ENCODE measurements around the gene ZFYVE9.
"Not testable (repeated sequence)": the region's sequence is repeated elsewhere in the genome, so short reads cannot be mapped to it uniquely, and the experiment has no call there.

Gene ZFYVE9

DNA sequence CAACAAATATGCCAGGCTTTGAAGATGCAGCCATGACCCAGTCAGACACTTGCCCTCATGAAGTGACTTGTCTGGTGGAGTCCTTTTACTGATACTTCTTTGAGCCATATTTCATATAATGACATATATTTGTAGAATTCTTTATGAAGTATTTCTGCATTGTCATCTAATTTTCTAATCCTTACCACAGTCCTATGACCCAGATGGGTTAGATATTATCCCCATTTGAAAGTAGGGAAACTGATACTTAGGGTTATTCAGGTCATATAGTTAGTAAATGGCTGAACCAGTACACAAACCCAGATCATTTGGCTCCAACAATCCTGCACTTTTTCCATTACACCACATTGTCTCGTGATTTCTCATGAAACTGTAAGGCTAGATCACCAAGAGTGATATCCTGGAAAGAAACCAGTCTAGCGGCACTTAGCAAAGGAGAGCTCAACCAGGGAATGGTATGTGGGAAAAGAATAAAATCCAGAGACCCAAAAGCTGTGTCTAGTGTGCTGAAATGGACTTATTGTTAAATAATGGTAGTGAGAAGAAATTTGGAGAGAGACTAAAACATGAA is 49.6 kb downstream of the ZFYVE9 start:
- DNase-seq = no peak

DNA sequence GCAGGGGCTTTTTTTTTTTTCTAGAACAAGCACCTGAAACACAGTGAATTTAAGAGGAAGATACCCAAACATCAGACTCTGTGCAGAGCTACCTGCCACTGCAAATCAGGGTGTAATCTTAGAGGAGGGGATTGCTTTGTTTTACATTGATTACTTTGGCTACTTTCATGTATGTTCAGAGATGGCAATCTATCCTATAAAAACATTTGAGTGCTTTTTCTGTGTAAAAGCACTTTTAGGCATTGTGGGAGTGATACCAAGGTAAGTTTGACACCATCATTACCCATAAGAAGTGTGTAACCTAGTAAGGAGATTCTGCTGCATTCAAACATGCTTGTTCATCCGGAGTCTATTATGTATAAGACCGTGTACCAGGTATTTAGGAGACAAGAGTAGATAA is 50.1 kb downstream of the ZFYVE9 start:
- no peak for DNase-seq

DNA sequence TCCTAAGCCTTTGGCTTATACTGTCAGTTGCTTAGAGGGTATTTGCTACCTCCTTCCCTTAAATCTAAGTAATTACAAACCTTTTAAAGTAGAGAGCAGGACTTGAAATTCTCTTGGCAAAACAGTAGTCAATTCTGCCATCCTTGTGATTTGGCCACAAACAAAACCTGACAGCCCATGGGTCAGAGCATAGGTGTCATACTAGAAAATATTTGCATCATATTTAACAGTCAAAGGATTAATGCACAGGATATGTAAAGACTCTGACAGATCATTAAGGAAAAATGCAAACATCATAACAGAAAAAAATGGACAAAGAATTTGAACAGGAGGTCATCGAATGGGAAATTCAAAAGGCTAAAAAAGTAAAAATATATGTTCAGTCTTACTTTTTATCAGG is 50.5 kb downstream of the ZFYVE9 start:
- no peak for DNase-seq

DNA sequence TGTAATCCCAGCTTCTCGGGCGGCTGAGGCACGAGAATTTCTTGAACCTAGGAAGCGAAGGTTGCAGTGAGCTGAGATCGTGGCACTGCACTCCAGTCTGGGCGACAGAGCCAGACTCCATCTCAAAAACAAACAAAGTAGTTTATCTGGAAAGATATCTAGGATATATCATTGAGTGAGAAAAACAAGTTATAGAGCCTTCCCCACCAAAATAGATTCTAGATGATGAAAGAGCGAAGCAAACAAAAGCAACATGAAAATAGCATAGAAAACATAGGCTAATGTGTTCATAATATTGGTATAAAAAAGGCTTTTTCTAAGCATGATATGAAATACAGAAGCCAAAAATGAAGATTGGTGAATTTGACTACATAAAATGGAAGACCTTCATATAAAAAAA is 52.1 kb downstream of the ZFYVE9 start:
- DNase-seq = no peak

DNA sequence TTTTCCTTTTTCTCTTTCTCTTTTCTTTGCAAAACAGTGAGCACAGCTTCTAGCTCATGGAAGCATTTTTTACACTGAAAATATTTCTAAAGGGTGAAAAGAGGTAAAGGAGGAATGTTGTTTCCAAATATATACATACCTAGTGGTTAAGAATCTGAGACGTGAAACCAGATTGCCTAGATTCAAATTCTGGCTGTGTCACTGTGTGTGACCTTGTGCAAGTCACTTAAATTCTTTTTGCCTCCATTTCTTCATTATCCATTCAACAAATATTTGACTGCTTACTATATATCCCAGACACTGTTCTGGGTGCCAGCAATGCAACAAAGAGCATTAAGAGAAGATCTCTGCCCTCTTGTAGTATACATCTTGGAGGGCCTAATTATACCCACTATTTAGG is 53.3 kb downstream of the ZFYVE9 start:
- no peak for DNase-seq

DNA sequence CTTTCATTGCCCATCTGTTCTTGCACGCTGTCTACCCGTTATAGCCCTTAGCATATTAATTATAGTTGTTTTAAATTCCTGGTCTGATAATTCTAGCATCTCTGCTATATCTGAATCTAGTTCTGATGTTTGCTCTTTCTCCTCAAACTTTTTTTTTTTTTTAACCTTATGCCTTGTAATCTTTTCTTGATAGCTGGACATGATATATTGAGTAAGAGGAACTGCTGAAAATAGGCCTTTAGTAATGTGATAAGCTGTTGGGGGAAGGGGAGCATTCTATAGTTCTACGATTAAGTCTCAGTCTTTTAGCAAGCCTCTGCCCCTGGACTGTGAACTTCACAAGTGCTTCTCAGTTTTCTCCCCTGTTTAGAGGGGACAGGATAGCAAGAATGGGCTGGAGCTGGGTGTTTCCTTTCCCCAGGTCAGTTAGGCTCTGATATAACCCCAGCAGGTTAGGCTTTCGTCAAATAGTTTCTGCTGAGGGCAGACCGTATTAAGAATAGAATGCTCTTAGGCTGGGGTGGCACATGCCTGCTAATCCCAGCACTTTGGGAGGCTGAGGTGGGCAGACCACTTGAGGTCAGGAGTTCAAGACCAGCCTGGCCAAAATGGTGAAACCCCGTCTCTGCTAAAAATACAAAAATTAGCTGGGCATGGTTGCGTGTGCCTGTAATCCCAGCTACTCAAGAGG is 62.2 kb downstream of the ZFYVE9 start:
- DNase-seq = no peak

DNA sequence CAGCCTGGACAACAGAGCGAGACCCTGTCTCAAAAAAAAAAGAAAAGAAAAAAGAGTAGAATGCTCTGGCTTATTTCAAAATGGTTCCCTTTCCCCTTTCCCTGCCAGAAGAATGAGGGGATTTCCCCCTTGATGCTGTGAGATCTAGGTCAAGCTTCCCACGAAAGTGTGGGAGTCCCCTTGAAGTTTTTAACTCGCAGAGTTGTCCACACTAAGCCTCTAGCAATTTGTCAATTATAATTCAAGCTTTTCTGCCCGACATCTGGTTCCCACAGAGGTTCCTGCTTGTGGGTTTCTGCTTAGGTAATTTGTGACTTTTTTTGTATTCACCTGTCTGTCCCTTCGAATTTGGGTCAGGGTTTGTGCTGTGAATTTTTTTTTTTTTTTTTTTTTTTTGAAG is 62.8 kb downstream of the ZFYVE9 start:
- DNase-seq = no peak

DNA sequence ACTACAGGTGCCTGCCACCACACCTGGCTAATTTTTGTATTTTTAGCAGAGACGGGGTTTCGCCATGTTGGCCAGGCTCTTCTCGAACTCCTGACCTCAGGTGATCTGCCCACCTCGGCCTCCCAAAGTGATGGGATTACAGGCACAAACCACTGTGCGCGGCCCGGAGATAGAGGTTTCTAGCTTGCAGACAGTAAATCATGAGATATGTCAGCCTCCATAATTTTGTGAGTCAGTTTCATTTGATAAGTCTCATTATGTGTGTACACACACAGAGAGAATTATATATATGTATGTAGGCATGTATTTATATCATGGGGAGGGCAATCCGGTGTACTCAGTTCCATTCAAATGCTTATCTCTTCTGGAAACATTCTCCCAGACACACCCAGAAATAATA is 64.8 kb downstream of the ZFYVE9 start:
- DNase-seq = not testable (repeated sequence)

DNA sequence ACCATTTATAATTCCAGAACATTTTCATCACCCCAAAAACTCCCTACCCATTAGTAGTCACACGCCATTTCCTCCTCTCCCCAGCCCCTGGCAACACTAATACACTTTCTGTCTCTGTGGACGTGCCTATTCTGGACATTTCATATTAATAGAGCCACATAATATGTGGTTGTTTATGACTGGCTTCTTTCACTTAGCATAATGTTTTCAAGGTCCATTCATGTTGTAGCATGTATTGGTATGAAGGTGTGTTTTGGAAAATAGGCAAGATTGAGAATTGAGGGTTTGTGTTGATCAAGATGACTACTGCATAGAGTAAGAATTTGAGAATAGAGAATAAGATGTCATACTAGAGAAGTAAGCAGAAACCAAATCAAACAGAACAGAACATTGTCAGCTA is 67.5 kb downstream of the ZFYVE9 start:
- DNase-seq = no peak

DNA sequence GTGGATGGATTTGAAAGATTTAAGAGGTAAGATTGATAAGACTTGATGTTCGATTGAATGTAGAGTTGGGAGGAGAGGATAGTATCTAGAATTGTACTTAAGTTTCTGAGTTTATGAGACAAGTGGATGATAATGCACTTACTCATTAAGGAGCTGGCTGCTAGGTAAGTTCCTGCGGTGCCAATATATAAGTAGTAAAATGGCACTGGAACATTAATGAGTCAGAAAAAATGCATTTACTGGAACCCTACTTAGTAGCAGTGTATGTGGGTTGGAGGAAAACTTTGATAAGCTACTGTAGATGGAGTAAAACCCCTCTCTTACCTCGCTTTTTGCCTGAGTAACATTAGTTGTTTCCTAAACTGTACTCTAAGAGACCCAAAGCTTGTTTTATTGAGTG is 68.2 kb downstream of the ZFYVE9 start:
- DNase-seq = no peak

DNA sequence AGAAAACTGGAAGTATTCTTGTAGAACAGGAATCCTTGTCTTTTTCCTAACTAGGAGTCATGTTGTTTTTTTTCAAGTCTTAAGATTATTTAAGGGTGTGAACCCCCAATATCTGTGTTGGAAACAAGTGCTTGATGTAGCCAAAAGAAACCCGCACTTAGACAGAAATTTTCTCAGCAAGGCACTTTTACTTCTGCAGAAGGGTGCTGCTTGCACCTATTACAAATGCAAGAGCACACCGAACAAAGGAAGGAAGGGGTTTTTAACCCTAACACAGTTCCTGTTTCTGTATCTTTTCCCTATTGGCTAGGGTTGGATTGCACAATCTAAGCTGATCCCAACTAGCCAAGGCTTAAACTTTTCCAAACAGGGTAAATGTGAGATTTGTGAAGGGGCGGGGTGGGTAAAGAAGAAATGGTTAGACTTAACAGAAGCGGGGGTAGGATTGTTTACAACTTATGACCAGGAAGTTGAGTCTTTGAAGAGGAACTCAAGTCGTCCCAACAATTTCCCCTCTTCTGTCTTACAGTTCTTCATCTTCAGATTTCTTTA is 75.1 kb downstream of the ZFYVE9 start:
- DNase-seq = no peak

DNA sequence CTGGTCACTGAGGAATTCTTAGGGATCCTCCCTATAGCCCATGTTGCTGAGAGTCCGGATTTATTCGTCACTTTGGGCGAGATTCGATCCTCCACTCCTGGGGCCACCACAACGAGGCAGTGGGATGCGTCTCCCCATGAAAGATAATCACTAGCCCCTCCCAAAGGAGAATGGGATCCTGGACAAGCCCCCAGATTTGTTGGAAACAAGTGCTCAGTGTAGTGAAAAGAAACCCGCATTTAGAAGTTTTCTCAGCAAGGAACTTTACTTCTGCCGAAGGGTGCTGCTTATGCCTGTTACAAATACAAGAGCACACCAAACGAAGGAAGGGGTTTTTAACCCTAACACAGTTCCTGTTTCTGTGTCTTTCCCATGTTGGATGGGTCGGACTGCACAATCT is 83.3 kb downstream of the ZFYVE9 start:
- DNase-seq = no peak

DNA sequence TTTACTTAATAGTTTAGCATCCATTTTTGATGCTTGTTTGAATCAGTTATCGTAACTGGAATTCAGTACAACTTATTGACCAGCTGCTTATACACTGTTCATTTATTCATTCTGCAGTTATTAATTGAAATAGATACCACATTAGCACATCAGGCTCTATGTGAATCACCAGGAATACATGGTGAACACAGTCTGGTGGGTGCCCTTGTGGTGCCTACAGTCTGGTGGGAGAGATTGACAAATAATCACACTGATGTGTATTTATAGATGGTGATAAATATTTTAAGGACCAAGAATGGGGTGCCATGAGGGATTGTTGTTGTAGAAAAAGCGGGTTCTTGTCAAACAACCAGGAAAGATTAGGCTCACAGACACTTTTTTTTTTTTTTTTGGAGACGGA is 87.6 kb downstream of the ZFYVE9 start:
- no peak for DNase-seq

DNA sequence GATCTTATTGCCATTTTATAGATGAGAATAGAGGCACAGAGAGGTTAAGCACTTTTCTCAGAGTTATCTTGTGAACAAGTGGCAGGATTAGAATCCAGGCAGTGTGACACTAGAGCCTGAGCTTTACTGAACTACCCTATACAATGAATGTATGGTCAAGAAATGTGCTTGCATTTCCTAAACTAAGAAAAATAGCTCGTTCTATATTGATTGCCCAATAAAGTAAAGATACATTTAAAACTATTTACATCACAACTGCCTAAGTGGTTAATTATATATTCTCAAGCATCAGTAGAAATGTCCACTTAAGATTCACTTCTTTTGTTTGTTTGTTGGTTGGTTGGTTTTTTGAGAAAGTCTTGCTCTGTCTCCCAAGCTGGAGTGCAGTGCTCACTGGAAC is 91.6 kb downstream of the ZFYVE9 start:
- no peak for DNase-seq

DNA sequence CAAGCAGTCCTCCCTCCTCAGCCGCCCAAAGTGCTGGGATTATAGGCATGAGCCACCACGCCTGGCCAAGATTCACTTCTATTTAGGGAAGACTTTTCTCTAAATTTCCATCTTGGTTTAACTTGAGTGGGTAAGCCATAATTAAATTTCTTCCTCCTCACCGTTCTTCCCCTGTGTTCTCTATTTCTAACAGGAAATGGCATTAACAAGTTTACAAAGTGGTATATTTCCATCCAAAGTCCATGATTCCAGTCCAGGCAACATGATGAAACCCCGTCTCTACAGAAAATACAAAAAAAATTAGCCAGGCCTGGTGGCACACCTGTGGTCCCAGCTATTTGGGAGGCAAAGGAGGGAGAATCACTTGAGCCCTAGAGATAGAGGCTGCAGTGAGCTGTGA is 92.1 kb downstream of the ZFYVE9 start:
- no peak for DNase-seq

DNA sequence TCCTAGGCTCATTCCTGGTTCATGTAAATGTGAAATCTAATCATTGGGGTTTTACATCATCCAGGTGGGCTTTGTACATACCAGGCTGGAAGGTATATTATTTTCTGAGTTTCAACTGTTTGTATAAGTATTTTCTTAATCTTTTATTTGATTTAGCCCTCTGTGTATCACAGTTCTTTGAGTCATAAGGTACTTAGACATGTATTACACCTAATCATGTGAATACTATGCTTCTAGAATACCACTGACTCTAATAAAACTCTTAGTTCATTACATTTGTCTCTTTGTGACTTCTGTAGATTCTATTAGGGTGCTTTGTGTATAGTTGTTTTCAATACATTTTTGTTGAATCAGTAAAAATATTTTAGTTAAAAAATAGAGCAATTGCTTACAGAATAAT is 92.8 kb downstream of the ZFYVE9 start:
- DNase-seq = no peak

DNA sequence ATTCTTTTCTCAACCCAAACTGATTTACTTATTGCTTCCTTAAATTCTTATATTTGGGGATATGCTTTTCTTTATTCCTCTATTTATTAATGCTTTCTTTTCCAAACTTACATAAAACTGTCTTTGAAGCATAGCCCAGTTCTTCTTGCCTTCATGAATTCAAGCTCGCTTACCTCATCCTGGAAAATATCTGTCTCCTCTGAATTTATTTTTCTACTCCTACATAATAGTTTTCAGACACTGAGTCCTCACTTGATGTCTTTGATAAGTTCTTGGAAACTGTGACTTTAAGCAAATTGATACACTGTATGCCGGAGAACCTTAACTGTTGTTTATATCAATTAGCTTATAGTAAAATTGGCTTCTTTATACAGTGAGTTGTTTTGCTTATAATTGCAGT is 93.8 kb downstream of the ZFYVE9 start:
- no peak for DNase-seq

DNA sequence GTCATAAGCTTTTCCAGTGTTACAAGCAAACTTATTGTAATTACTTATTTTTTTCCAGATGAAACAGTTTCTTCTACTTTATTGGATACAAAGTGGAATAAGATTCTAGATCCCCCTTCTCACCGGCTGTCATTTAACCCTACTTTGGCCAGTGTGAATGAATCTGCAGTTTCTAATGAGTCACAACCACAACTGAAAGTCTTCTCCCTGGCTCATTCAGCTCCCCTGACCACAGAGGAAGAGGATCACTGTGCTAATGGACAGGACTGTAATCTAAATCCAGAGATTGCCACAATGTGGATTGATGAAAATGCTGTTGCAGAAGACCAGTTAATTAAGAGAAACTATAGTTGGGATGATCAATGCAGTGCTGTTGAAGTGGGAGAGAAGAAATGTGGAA is 95.5 kb downstream of the ZFYVE9 start:
- no peak for DNase-seq

DNA sequence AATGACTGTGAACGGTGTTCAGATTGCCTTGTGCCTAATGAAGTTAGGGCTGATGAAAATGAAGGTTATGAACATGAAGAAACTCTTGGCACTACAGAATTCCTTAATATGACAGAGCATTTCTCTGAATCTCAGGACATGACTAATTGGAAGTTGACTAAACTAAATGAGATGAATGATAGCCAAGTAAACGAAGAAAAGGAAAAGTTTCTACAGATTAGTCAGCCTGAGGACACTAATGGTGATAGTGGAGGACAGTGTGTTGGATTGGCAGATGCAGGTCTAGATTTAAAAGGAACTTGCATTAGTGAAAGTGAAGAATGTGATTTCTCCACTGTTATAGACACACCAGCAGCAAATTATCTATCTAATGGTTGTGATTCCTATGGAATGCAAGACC is 96.6 kb downstream of the ZFYVE9 start:
- no peak for DNase-seq

DNA sequence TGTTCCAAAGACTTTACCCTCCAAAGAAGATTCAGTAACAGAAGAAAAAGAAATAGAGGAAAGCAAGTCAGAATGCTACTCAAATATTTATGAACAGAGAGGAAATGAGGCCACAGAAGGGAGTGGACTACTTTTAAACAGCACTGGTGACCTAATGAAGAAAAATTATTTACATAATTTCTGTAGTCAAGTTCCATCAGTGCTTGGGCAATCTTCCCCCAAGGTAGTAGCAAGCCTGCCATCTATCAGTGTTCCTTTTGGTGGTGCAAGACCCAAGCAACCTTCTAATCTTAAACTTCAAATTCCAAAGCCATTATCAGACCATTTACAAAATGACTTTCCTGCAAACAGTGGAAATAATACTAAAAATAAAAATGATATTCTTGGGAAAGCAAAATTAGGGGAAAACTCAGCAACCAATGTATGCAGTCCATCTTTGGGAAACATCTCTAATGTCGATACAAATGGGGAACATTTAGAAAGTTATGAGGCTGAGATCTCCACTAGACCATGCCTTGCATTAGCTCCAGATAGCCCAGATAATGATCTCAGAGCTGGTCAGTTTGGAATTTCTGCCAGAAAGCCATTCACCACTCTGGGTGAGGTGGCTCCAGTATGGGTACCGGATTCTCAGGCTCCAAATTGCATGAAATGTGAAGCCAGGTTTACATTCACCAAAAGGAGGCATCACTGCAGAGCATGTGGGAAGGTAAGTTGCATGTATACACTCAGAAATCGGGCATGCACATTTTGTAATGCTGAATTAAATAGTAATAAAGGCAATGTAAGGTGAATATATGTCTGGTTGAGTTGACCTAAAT is 97.2 kb downstream of the ZFYVE9 start:
- no peak for DNase-seq

DNA sequence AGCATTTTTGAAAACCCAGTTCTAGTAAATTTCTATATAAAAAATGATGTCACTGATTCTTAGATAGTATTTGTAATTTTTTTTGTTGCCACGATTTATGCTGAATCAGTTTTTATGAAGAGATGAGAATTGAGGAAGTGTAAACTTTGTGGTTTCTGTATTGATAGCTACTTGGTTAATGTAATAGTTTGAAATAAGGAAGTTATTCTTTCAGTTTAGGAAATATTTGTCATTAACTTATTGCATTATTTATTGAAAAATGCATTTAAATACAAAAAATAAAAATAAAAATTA is 97.8 kb downstream of the ZFYVE9 start:
- no peak for DNase-seq

DNA sequence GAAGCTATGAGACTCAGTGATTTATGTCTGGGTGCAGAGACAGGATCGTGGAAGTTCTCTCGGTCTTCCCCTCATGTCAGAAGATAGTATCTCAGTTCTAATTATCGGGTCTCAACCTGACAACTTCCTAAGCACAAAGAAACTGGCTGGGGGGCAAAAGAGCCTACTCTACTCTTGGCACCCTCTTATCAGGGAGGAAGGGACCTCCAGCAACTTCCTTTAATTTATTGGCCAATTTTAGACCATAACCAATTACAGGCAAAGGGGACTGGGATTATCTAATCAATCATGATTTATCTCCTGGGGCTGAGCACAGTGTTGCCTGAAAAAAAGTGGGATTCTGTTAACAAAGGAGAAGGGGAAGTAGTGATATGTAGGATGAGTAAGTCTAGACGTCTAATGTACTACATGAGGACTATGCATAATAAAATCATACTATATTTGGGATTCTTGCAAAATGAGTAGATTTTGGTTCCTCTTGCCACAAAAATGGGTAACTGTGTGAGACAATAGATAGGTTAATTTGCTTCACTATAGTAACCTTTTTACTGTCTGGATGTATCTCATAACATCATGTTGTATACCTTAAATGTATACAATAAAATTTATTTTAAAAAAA is 98.8 kb downstream of the ZFYVE9 start:
- no peak for DNase-seq

DNA sequence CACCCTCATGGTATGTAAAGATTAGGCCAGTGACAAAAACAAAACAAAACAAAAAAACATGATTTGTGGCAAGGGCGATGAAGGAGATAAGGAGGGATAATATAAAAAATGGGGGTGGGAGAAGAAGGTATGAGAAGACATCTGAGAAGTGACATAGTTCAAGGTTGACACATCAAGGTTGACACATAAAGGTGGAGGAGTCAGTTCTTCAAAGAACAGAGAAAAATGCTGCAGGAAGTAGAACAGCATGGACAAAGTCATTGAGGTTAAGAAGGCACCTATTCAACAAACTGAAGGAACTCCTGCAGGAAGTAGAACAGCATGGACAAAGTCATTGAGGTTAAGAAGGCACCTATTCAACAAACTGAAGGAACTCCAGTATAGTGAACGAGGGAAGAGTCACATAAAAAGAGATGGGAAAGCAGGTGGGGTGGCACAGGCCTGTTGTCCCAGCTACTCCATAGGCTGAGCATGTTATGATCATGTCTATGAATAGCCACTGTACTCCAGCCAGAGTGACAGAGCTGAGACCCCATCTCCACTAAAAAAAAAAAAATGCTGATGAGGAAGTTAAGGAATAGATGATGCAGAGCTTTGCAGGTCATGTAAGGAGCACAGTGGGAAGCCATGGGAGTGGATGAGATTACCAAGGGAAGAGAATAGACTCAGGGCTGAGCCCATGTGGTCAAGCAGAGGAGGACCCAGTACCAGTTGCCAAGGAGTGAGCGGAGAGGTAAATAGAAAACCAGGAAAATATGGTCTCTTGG is 101.5 kb downstream of the ZFYVE9 start:
- no peak for DNase-seq
